KMS-11 (cell line): Measurements from ENCODE around the gene OSBPL9.

Source experiments
- H2AFZ ChIP-seq: fragments of 200-600 bp; sonication (generic); 2 replicates; pipeline ENCODE4 v1.6.1; 2016; ENCODE audit warnings: antibody characterized with exemption, mixed run types, low read depth
- H3K27ac ChIP-seq: fragments of 200-600 bp; sonication (generic); 2 replicates; pipeline ENCODE4 v1.6.1; 2016; ENCODE audit warnings: mild to moderate bottlenecking, mixed run types
- H3K27me3 ChIP-seq: fragments of 200-600 bp; sonication (generic); 2 replicates; pipeline ENCODE4 v1.6.1; 2017; ENCODE audit warnings: mild to moderate bottlenecking, low read depth, mixed run types, moderate library complexity; ENCODE audit not compliant: insufficient read depth
- H3K36me3 ChIP-seq: fragments of 200-600 bp; sonication (generic); 2 replicates; pipeline ENCODE4 v1.6.1; 2017; ENCODE audit warnings: mild to moderate bottlenecking, mixed run types; ENCODE audit not compliant: insufficient read depth
- H3K4me1 ChIP-seq: fragments of 200-600 bp; sonication (generic); 2 replicates; pipeline ENCODE4 v1.6.1; 2016; ENCODE audit warnings: mild to moderate bottlenecking, low read depth, mixed run types; ENCODE audit not compliant: poor library complexity, severe bottlenecking
- H3K4me2 ChIP-seq: fragments of 200-600 bp; sonication (generic); 2 replicates; pipeline ENCODE4 v1.7.0; 2016; ENCODE audit warnings: mild to moderate bottlenecking, mixed run types
- H3K4me3 ChIP-seq: fragments of 200-600 bp; sonication (generic); IDR thresholded peaks from 2 replicates; pipeline ENCODE4 v1.6.1; 2017; ENCODE audit warnings: low read depth, low read length, mixed read lengths; ENCODE audit not compliant: insufficient read depth
- H3K79me2 ChIP-seq: fragments of 200-600 bp; sonication (generic); 2 replicates; pipeline ENCODE4 v1.6.1; 2016; ENCODE audit warnings: low read depth, mixed run types; ENCODE audit not compliant: insufficient read depth
- H3K9ac ChIP-seq: fragments of 200-600 bp; sonication (generic); 2 replicates; pipeline ENCODE4 v1.6.1; 2016; ENCODE audit warnings: mild to moderate bottlenecking, mixed run types
- H4K20me1 ChIP-seq: fragments of 200-600 bp; sonication (generic); 2 replicates; pipeline ENCODE4 v1.6.1; 2016; ENCODE audit warnings: mild to moderate bottlenecking, mixed run types; ENCODE audit not compliant: insufficient read depth
- TF ChIP-seq, protein P1 (sequence below): fragments of 200-600 bp; sonication (generic); conservative IDR thresholded peaks from 2 replicates; pipeline ENCODE4 v1.6.1; 2017; ENCODE audit warnings: low read depth, mild to moderate bottlenecking, antibody characterized with exemption, low read length, moderate library complexity, mixed read lengths

OSBPL9 gene

DNA sequence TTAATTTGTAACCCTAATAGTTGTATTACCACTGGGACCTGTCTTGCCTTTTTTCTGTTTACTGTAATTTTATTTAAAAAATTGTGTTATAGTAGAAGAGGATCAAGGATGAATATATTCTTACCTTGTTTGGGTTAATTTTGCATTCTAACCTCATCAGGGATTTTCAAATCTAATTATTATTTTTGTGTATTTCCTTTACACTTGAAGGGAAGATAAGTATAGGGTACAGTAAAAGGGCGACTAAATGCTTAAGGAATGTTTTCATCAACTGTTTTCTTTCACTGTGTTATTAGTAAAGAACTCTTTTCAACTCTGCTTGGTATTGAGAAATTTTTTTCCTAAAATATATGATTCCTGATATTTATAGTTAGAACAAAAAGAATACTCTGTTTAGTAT lies 33.3 kb downstream of the OSBPL9 start:
- Histone ChIP-seq H3K4me1 (no peaks in the 10 kb centered on the region), H3K4me2 (no peak overlapping the region), H3K4me3 (no peak overlapping the region), H2AFZ (no peak overlapping the region), H3K27me3 (no peaks in the 10 kb centered on the region), H3K79me2 (no peaks in the 10 kb centered on the region), H3K27ac (no peak overlapping the region), H3K36me3 (no peaks in the 10 kb centered on the region), H4K20me1 (no peaks in the 10 kb centered on the region), H3K9ac (no peak overlapping the region)
- TF ChIP-seq, protein P1, sequence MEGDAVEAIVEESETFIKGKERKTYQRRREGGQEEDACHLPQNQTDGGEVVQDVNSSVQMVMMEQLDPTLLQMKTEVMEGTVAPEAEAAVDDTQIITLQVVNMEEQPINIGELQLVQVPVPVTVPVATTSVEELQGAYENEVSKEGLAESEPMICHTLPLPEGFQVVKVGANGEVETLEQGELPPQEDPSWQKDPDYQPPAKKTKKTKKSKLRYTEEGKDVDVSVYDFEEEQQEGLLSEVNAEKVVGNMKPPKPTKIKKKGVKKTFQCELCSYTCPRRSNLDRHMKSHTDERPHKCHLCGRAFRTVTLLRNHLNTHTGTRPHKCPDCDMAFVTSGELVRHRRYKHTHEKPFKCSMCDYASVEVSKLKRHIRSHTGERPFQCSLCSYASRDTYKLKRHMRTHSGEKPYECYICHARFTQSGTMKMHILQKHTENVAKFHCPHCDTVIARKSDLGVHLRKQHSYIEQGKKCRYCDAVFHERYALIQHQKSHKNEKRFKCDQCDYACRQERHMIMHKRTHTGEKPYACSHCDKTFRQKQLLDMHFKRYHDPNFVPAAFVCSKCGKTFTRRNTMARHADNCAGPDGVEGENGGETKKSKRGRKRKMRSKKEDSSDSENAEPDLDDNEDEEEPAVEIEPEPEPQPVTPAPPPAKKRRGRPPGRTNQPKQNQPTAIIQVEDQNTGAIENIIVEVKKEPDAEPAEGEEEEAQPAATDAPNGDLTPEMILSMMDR = no peak

DNA sequence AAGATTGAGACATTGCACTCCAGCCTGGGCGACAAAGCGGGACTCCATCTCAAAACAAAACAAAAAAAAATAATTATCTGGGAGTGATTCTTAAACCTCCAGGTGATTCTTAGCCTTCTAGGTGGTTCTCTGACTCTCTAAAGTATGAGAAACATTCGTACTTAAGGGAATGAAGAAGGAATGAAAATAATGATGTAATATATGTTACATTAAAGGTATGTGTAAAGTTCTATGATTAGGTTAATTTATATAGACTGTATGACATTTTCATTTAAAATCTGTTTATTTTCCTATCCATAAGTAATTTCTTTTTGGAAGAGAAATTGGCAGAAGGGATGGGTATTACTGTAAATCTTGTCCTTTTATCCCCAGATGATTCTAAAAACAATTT lies 34.7 kb downstream of the OSBPL9 start:
- H3K36me3 ChIP-seq = no peaks in the 10 kb centered on the region
- no peak overlapping the region for H3K9ac ChIP-seq
- H2AFZ ChIP-seq = no peak overlapping the region
- no peak overlapping the region for H3K27ac ChIP-seq
- no peaks in the 10 kb centered on the region for H3K27me3 ChIP-seq
- no peaks in the 10 kb centered on the region for H3K4me1 ChIP-seq
- TF ChIP-seq, protein P1 = no peak
- no peak overlapping the region for H3K4me2 ChIP-seq
- H4K20me1 ChIP-seq = no peaks in the 10 kb centered on the region
- no peaks in the 10 kb centered on the region for H3K79me2 ChIP-seq
- H3K4me3 ChIP-seq = no peak overlapping the region

DNA sequence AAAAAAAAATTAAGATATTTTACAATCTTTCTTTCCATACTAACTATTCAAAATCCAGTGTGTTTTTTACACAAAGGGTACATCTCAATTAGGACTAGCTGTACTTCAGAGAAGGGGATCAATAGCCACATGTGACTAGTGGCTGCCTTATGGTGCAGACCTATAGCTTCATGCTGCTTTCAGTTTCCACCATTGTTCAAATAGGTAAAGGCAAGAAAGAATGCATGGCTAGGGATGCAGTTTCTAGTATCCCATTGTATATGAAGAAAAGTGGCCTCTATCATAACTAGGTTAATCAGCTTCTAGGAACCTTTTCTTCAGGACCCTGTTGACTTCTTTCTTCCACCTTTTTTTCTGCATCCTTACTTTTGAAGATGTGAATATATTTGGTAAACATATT lies 35.7 kb downstream of the OSBPL9 start:
- TF ChIP-seq, protein P1 = no peak
- Histone ChIP-seq H3K27ac (no peak overlapping the region), H4K20me1 (no peaks in the 10 kb centered on the region), H3K4me3 (no peak overlapping the region), H3K4me1 (no peaks in the 10 kb centered on the region), H3K4me2 (no peak overlapping the region), H3K79me2 (no peaks in the 10 kb centered on the region), H3K36me3 (no peaks in the 10 kb centered on the region), H2AFZ (no peak overlapping the region), H3K9ac (no peak overlapping the region), H3K27me3 (no peaks in the 10 kb centered on the region)

DNA sequence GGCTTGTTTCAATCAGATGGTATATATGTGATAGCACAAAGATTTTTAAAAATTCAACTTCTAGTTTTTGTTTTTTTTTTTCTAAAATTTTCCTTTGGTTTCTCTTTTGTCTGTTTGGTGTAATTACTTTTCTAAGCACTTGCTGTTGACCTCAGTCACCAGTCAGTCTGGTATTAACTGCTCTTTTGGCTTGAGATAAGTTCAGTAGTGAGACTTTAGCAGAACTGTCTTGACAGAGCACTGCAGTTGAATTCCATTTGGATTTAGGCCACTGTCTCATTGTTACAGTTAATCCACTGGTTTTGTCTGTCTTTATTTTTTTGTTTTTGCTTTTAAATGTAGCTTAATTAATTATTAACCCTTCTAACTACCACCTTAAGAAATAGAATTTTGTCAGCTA lies 36.2 kb downstream of the OSBPL9 start:
- no peaks in the 10 kb centered on the region for H3K4me1 ChIP-seq
- H3K79me2 ChIP-seq = no peaks in the 10 kb centered on the region
- TF ChIP-seq, protein P1 = no peak
- no peak overlapping the region for H2AFZ ChIP-seq
- H3K4me2 ChIP-seq = no peak overlapping the region
- no peak overlapping the region for H3K27ac ChIP-seq
- no peaks in the 10 kb centered on the region for H3K36me3 ChIP-seq
- no peak overlapping the region for H3K9ac ChIP-seq
- H3K27me3 ChIP-seq = no peaks in the 10 kb centered on the region
- H4K20me1 ChIP-seq = no peaks in the 10 kb centered on the region
- no peak overlapping the region for H3K4me3 ChIP-seq

DNA sequence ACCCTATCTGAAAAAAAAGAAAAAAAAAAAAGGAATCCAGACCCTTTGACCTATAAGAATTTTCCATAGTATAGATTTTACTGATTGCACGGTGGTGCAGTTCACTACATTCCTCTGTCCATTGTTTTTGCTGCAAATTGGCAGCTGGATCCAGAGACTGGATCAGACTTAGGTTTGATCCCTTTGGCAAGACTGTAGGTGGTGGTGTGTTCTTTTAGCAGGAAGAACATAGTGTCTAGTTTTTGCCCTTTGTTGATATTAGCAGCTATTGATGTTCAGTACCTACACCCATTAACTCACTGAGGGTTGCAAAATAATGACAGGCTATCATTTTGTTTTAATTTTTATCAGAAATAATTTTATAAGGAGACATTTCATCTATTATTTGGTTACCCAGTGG lies 37.1 kb downstream of the OSBPL9 start:
- H2AFZ ChIP-seq = no peak overlapping the region
- H3K27ac ChIP-seq = no peak overlapping the region
- no peak overlapping the region for H3K9ac ChIP-seq
- no peaks in the 10 kb centered on the region for H4K20me1 ChIP-seq
- H3K27me3 ChIP-seq = no peaks in the 10 kb centered on the region
- H3K4me1 ChIP-seq = no peaks in the 10 kb centered on the region
- no peak overlapping the region for H3K4me3 ChIP-seq
- H3K4me2 ChIP-seq = no peak overlapping the region
- TF ChIP-seq, protein P1 = no peak
- H3K79me2 ChIP-seq = no peaks in the 10 kb centered on the region
- no peaks in the 10 kb centered on the region for H3K36me3 ChIP-seq
